Kidney tubule cell (primary cell): ENCODE data around the gene SH2D3C.

Source experiments
- DNase-seq: peaks from one replicate; pipeline ENCODE4 v3.0.0-alpha.2; 2018; ENCODE audit warnings: low spot score

SH2D3C gene

GRCh38 chr9:127715470-127716337 is 62.8 kb downstream of the SH2D3C start, which contains the start of the genes PTRH1 and TTC16:
PTRH1 (minus strand) TSS chr9:127715663; CDS start chr9:127715639, 24 bp downstream.
TTC16 (plus strand) TSS chr9:127716079; CDS start chr9:127716146, 67 bp downstream.
- DNase-seq = peak; percentile 95

GRCh38 chr9:127714951-127715469 is 63.5 kb downstream of the SH2D3C start:
- peak; percentile 15 for DNase-seq

- DNase-seq = peak; percentile 9
These were observed 64.3 kb downstream of the SH2D3C start for GRCh38 chr9:127714020-127714750.

- DNase-seq = no peak
These were observed 65.6 kb downstream of the SH2D3C start for GRCh38 chr9:127712867-127713266.

- no peak for DNase-seq
These were observed 66.1 kb downstream of the SH2D3C start for GRCh38 chr9:127712371-127712770.

GRCh38 chr9:127711831-127712274 is 66.6 kb downstream of the SH2D3C start:
- DNase-seq = no peak

GRCh38 chr9:127711226-127711701 is 67.2 kb downstream of the SH2D3C start:
- DNase-seq = no peak

GRCh38 chr9:127710204-127710783 is 68.2 kb downstream of the SH2D3C start:
- no peak for DNase-seq

GRCh38 chr9:127708952-127709587 is 69.4 kb downstream of the SH2D3C start:
- no peak for DNase-seq

- peak; percentile 26 for DNase-seq
These were observed 70.7 kb downstream of the SH2D3C start for GRCh38 chr9:127707766-127708165.

- DNase-seq = peak; percentile 40
These were observed 71.6 kb downstream of the SH2D3C start, which contains the start of gene CFAP157 for GRCh38 chr9:127706836-127707241. CFAP157 (plus strand) TSS chr9:127706988; CDS start chr9:127707032, 44 bp downstream.

GRCh38 chr9:127705577-127706379 is 72.7 kb downstream of the SH2D3C start:
- DNase-seq = no peak

GRCh38 chr9:127703289-127703946 is 75.0 kb downstream of the SH2D3C start:
- DNase-seq = no peak

GRCh38 chr9:127700594-127701255 is 77.7 kb downstream of the SH2D3C start:
- DNase-seq = no peak

- DNase-seq = no peak
These were observed 78.3 kb downstream of the SH2D3C start for GRCh38 chr9:127700140-127700539.

GRCh38 chr9:127698985-127699670 is 79.3 kb downstream of the SH2D3C start:
- peak; percentile 94 for DNase-seq

- DNase-seq = no peak
These were observed 80.1 kb downstream of the SH2D3C start for GRCh38 chr9:127698386-127698785.

- no peak for DNase-seq
These were observed 80.9 kb downstream of the SH2D3C start for GRCh38 chr9:127697575-127697974.
